Smooth muscle cell (in vitro differentiated cells): ENCODE measurements around the gene CDH3. TPM values are rescaled to one million over a fixed set of nuclear protein-coding genes. Genes with fewer than 3 reads are reported as not detected.

Experiments
- DNase-seq: peaks from one replicate; lab custom pipeline; 2025; ENCODE audit not compliant: unreplicated experiment; lab: John Stamatoyannopoulos, UW
- H2AFZ ChIP-seq: fragments of 200-600 bp; sonication (generic); 2 replicates; pipeline ENCODE4 v1.6.0; 2016; ENCODE audit warnings: antibody characterized with exemption, low read depth, mild to moderate bottlenecking
- H3F3A ChIP-seq: fragments of 200-600 bp; sonication (generic); 2 replicates; pipeline ENCODE4 v1.6.0; 2017; ENCODE audit warnings: antibody characterized with exemption, low read depth
- H3K27ac ChIP-seq: fragments of 200-600 bp; sonication (generic); 2 replicates; pipeline ENCODE4 v1.5.1; 2016; ENCODE audit warnings: low read depth, mild to moderate bottlenecking
- H3K27me3 ChIP-seq: fragments of 200-600 bp; sonication (generic); 2 replicates; pipeline ENCODE4 v1.6.1; 2016; ENCODE audit warnings: low read depth, mild to moderate bottlenecking
- H3K36me3 ChIP-seq: fragments of 200-600 bp; sonication (generic); 2 replicates; pipeline ENCODE4 v1.5.1; 2016; ENCODE audit warnings: low read depth
- H3K4me1 ChIP-seq: fragments of 200-600 bp; sonication (generic); 2 replicates; pipeline ENCODE4 v1.5.1; 2016; ENCODE audit warnings: low read depth
- H3K4me2 ChIP-seq: fragments of 200-600 bp; sonication (generic); 2 replicates; pipeline ENCODE4 v1.6.0; 2016; ENCODE audit warnings: mild to moderate bottlenecking
- H3K4me3 ChIP-seq: fragments of 200-600 bp; sonication (generic); 2 replicates; pipeline ENCODE4 v1.5.1; 2016; ENCODE audit warnings: mild to moderate bottlenecking
- H3K79me2 ChIP-seq: fragments of 200-600 bp; sonication (generic); 2 replicates; pipeline ENCODE4 v1.6.0; 2016; ENCODE audit warnings: low read depth, mild to moderate bottlenecking
- H3K9ac ChIP-seq: fragments of 200-600 bp; sonication (generic); 2 replicates; pipeline ENCODE4 v1.6.0; 2016; ENCODE audit warnings: low read depth
- H3K9me3 ChIP-seq: fragments of 200-600 bp; sonication (generic); replicated peaks from 2 replicates; pipeline ENCODE4 v1.5.1; 2016; ENCODE audit warnings: low read depth
- H4K20me1 ChIP-seq: fragments of 200-600 bp; sonication (generic); 2 replicates; pipeline ENCODE4 v1.6.0; 2016; ENCODE audit warnings: low read depth
- CTCF ChIP-seq: fragments of 200-600 bp; sonication (generic); IDR thresholded peaks from 2 replicates; pipeline ENCODE4 v1.5.1; 2017; ENCODE audit warnings: borderline replicate concordance, mild to moderate bottlenecking, antibody characterized with exemption; ENCODE audit not compliant: insufficient read depth, poor library complexity, severe bottlenecking
- WGBS: methylation state at CpG from one replicate; pipeline ENCODE4 v1.1.7; 2016; ENCODE audit warnings: low lambda C conversion rate; 5-methylcytosine and 5-hydroxymethylcytosine counted together
- polyA plus RNA-seq: library from polyadenylated mRNA; unstranded; fragments of >200 nt; fragmentation: Nextera tagmentation; extraction: Ambion mirVana; gene quantifications from 2 replicates; pipeline ENCODE4 v1.2.1, GENCODE V29; 2016
- total RNA-seq: library from RNA; depleted of rRNA; stranded (reverse); fragments of >200 nt; gene quantifications from 2 replicates; pipeline ENCODE4 v1.2.3, GENCODE V29; 2014

The CDH3 gene
- total and polyA plus RNA-seq, 2 experiments from 2014 or later, result 18.9 to 78.2 TPM

- no peak overlapping the region for H3K4me2 ChIP-seq
- no peak overlapping the region for H3K9ac ChIP-seq
- H3K79me2 ChIP-seq, result no peaks in the 10 kb centered on the region
- no peaks in the 10 kb centered on the region for H3K36me3 ChIP-seq
- H4K20me1 ChIP-seq, result no peaks in the 10 kb centered on the region
- no peak overlapping the region for H3K27ac ChIP-seq
- WGBS, result 96% methylated on average over 9 of the region's 9 CpGs
- no peaks in the 10 kb centered on the region for H3K9me3 ChIP-seq
- no peaks in the 10 kb centered on the region for H3F3A ChIP-seq
- TF ChIP-seq CTCF, result no peak
- H3K4me3 ChIP-seq, result no peak overlapping the region
- no peak overlapping the region for H2AFZ ChIP-seq
- no peak for DNase-seq
- no peaks in the 10 kb centered on the region for H3K4me1 ChIP-seq
- no peaks in the 10 kb centered on the region for H3K27me3 ChIP-seq
Observed at GRCh38 chr16:68718590-68718989, 73.5 kb downstream of the CDH3 start.

GRCh38 chr16:68719993-68720489, 74.9 kb downstream of the CDH3 start:
- TF ChIP-seq CTCF, result no peak

GRCh38 chr16:68722119-68723024, 77.3 kb downstream of the CDH3 start:
- Histone ChIP-seq H2AFZ (no peak overlapping the region), H3K27me3 (no peaks in the 10 kb centered on the region), H3K4me2 (no peak overlapping the region), H3K27ac (no peak overlapping the region), H4K20me1 (no peaks in the 10 kb centered on the region), H3K4me3 (no peak overlapping the region), H3K9me3 (no peaks in the 10 kb centered on the region), H3K79me2 (no peaks in the 10 kb centered on the region), H3F3A (no peaks in the 10 kb centered on the region), H3K9ac (no peak overlapping the region), H3K36me3 (no peaks in the 10 kb centered on the region), H3K4me1 (no peaks in the 10 kb centered on the region)
- 68% methylated on average over 12 of the region's 12 CpGs for WGBS
- TF ChIP-seq CTCF, result no peak
- no peak for DNase-seq

More at GRCh38 chr16:68719993-68720489, 74.9 kb downstream of the CDH3 start:
- Histone ChIP-seq H3K27ac (no peak overlapping the region), H4K20me1 (no peaks in the 10 kb centered on the region), H3K27me3 (no peaks in the 10 kb centered on the region), H2AFZ (no peak overlapping the region), H3K9ac (no peak overlapping the region), H3K4me1 (no peaks in the 10 kb centered on the region), H3K9me3 (no peaks in the 10 kb centered on the region), H3K79me2 (no peaks in the 10 kb centered on the region), H3K36me3 (no peaks in the 10 kb centered on the region), H3K4me2 (no peak overlapping the region), H3K4me3 (no peak overlapping the region), H3F3A (no peaks in the 10 kb centered on the region)
- no peak for DNase-seq
- WGBS, result 98% methylated on average over 2 of the region's 2 CpGs
